Eye (tissue), 1 donor: Measurements from ENCODE around the gene BOLA3.
"Not testable (repeated sequence)": the region's sequence is repeated elsewhere in the genome, so short reads cannot be mapped to it uniquely, and the experiment has no call there.

ENCODE experiments used
- DNase-seq: peaks from one replicate; pipeline ENCODE4 v3.0.0-alpha.2; 2015

BOLA3 gene

DNA sequence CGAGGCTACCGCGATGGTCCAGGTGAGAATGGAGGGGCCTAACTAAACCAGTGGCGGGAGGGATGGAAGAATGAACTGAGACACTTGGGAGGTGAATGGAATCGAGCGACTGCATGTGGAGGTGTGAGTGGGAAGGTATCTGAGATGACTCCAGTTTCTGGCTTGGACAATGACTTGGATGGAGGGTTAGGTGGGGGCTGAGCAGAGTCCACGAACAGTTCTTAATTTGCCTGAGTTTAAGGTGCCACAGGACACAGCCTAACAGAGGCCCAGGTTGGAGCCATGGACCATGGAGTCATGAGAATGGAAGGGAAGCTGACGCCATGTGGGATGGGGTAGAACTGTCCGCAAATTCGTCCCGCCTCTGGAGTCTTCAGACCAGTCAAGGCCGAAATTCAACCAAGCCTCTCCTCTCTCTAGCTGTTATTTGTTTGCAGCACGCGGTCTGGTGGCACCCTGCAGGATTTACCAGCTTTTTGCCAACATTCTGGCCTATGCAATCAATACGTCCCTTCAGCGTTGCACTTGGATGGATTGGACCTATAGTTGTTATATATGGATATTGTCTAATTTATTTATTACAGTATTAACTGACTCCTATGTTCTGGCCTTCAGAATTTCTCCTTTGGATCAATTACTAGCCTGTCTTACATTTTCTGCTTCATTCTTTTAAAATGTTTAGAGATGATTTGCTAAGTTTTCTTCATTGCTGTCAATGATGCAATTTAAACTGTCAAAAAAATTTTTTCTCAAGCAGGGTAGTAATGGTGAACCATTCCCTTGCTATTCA lies 940 bp upstream of the BOLA3 start:
- DNase-seq, result no peak

DNA sequence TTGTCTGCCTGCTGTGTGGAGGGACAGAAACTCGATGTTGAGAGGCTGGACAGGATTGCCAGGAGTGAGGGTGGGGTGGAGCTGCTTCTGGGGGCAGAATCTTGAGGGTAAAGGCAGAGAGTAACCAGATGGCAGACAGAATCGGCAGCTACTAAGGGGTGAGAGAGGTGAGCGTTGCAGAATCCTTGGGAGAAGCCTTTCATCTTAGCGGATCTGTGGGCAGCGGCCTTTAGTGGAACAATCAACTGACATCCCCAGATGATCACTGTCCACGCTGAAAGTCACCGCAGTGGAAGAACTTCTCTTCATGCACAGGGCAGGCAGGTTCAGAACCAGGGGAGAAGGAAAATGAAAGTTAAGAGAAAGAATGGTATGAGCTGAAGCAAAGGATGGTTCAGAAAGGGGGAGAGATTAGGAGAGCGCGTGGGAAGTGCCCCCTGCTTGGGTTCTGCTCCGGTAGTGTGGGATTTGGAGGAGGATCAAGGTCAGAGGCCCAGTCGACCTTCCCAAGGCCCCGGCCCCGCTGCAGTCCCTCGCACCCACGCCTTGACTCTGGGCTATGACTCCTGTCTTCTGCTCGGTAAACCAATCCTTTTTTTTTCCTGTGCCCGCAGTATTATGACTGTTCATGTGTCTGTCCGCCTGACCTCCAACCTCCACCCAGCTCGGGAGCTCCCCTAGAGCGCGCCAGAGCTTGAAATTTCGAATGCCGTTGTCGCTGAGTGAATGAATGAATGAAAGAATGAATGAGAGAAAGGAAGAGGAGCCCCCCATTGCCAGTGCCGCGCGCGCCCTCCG lies 584 bp downstream of the BOLA3 start:
- peak; percentile 20 for DNase-seq

DNA sequence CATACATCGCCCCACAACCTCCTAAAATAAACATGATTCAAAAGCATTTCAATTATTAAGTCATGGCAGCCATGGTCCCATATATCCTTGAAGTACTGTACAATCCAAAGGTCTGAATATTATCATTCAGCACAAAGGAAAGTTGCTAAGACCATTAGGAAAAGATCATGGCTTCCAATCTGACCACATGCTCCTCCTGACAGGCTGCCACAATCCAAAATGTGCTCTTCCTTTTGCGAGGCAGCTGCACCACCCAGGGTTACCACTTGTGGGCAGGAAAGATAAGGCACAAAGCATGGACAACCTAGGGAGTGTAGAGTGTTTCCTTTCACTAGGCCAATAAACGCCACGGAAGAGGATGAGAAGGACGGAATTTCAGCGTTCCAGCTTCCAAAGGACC lies 5.4 kb downstream of the BOLA3 start:
- DNase-seq, result no peak

DNA sequence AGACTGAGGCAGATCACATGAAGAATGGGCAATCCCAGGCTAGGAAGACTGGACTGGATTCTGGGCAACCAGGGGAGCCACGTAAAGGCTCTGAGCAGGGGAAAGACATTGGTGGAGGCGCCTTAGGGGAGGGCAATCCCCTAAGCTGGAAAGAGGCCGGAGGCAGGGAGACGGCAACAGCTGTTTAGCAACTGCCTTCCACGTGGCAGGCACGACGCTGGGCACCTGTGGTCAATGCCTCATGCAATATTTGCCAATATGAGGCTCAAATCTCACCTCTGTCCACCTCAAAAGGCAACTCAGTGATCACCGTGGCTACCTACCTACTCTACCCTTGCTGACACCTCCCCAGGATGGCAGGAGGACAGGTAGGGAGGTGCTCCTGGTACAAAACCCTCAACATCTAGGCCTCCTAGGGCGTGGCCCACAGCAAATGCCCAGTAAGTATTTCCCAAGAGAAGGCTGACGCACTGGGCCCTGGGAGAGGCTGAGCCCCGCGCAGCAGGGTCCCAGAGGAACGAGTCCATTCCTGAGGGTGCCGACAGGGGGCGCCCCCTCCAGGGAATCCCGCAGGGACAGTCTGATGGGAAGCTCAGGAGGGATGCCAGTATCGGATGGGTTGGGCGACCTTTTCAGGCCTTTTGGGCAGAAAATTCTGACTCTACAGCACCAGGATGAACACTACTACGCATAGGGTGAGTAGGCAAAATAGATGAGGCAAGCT lies 8.9 kb downstream of the BOLA3 start:
- DNase-seq, result no peak

DNA sequence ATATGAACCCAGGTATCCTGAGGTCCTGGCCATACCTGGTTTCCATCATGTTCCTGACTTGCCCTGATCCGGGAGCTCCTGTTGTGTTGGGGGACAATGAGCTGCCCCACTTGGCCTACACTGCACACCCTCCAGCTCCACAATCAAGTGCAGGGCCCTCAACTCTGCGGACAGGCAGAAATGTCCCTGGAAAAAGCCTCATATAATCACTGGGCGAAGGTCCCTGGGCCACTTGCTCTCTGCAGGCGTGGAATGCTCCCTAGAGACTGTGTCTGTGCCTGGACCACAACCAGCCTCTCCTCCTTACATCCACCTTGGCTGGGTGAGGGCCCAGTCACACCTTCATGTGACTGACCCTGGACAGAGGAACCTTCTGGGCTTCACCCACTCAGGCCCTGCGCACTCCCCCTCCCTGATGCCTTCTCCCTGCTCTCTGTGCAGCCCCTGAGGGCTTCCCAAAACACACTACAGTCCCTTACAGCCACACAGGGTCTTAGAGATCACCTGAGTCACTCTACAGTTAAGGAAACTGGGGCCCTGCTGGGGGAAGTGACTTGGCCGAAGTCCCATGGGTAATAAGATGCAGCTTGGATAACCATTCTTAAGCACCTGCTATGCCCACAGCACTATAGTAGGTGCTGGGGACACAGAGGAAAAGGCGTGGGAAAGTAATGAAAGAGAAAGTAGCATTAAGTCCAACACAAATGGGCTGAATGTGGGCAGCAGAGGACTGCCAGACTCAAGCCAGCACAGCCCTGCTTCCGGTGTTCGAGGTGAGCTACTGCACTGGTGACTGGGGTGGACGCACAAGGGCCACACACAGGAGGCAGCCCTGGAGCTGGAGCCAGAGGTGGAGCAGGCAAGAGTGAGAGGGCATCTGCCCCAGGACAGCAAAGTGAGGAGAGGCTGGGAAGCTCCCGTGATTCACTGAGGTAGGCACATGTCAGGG lies 9.8 kb downstream of the BOLA3 start:
- no peak for DNase-seq

DNA sequence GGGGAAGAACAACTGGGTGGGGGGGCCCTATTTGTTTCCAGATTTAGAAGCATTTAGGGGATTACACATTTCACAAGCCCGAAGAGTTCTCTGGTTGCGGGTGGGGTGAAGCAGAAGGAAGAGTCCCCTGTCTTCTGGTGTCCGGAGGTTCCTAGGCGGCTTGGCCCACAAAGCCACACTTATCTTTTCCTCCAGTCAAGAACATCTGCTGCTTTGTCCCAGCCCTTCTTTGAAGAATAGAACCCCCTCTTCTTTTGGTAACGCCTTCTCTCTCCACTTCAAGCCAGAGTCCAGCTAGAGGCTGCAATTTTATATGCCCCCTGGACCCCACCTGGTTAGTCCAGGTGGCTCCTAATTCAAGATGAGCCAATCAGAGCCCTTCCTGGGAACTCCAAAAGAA lies 15.8 kb downstream of the BOLA3 start:
- no peak for DNase-seq

DNA sequence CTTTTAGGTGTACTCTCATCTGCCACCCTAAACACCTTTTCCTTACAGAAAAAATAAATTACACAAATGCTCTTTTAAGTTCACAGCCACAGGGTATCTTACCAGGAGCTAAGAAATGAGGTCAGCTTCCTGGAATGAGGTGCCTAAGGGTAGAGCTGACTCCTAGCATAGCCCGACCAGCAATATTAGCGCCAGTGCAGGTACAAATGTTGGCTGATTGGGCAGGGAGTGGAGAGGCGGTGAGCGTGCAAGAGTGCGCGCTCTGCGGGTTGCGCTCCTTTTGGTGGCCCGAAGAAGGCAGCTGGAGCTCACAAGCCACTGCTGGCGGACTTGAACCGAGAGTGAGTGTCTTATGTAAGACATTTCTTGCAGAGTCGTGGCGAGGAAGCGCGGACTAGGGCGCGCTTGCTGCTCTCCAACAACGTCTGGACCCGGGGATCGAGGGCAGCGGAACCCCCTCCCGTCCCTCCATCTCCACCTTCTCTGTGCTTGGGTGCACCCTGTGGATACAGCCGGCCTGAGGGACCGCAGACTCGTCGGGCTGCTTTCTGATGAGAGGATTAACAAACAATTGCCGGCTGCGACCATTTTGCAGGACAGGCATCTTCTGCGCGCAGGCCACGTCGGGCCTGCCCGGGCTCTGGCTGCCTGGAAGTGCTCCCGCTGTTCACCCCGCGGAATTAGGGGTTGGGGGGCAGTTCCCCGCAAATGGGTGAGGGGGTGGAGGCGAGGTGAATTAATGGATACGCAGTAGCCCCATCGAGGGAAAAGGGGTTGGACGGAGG lies 17.3 kb downstream of the BOLA3 start:
- DNase-seq, result peak; percentile 26

DNA sequence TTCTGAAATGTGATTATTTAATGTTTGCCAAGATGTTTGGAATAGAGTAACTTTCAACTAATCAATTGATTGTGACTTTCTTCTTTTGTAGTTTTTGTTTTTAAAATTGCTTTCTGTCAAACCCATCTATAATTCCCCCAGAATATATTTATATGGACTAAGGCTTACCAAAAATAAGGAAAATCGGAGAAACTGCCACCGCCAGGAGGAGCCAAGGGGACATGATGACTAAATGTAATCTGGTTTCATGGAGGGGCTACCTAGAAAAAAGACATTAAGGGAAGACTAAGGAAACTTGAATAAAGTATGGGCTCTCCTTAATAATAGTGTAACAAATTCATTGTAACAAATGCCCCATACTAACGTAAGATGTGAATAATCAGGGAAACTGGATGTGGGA lies 19.5 kb downstream of the BOLA3 start:
- DNase-seq, result no peak

DNA sequence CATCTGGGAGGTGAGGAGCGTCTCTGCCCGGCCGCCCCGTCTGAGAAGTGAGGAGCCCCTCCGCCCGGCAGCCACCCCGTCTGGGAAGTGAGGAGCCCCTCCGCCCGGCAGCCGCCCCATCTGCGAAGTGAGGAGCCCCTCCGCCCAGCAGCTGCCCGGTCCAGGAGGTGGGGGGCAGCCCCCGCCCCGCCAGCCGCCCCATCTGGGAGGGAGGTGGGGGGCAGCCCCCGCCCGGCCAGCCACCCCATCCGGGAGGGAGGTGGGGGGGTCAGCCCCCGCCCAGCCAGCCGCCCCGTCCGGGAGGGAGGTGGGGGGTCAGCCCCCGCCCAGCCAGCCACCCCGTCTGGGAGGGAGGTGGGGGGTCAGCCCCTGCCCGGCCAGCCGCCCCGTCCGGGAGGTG lies 23.8 kb downstream of the BOLA3 start:
- not testable (repeated sequence) for DNase-seq

DNA sequence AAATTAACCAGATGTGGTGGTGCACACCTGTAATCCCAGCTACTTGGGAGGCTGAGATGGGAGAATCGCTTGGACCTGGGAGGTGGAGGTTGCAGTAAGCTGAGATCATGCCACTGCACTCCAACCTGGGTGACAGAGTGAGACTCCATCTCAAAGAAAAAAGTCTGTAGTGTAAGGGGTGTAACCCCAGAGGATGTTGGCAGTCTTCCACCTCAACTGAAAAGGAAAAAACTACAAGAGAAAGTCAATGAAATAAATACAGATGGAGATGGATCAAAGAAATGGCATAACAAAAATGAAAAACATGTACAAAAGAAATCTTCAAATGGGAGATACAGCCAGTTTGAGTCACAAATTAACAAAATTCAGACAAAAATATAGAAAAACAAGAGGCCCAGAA lies 25.9 kb downstream of the BOLA3 start:
- not testable (repeated sequence) for DNase-seq

DNA sequence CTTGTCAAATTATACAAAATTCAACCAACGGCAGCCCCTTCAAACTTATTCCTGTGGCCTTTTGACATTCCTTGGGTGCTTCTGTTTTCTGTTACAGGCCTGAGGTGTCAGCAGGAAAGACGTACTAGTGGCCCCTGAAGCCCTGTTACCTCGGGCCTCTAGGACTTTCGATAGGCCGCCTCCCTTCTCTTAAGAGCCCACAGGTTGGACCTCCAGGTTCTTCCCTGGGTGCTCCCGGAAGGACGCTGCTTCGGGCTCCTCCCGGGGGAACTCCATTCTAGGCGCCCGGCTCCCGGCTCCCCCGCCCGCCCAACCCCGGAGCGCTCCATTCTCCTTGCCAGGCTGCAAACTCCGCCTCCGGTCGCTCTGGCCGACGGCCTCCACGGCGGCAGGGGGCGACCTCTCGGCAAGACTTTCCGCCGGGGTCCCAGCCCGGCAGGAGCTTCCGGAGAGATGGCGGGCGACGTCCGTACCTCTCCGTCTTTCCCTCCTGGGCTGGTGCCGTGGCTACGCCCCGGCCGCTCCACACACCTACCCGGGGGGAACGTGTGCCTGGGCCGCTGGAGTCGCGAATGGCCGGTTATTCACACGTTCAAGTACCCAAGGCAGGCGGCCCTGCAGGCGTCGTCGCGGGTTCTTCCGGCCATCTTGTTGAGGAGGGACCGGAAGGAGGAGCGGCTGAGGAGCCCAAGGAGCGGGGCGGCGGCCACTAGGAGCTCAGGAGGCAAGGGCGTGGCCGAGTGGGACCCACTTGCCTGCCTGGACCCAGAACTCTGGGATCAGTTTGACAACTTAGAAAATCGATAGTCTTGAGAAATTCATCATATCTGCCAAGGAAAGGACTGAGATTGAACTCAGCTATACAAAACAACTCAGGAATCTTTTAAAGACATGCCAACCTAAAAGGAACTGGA lies 27.5 kb downstream of the BOLA3 start:
- DNase-seq, result peak; percentile 90

DNA sequence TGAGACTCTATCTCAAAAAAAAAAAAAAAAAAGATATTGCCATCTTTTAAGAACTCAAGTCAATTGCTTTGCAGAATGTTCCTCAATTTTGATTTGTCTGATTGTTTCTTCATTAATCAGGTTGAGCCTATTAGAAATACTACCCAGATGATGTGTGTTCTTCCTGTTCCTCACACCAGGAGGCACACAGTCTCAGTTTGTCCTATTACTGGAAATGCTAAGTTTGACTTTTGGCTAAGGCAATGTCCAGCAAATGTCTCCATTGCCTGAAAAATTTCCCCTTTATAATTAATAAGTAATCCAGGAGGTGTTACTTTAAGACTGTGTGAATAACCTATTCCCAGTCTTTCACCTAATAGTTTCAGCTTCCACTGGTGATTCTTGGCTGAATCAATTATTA lies 28.4 kb downstream of the BOLA3 start:
- DNase-seq, result no peak

DNA sequence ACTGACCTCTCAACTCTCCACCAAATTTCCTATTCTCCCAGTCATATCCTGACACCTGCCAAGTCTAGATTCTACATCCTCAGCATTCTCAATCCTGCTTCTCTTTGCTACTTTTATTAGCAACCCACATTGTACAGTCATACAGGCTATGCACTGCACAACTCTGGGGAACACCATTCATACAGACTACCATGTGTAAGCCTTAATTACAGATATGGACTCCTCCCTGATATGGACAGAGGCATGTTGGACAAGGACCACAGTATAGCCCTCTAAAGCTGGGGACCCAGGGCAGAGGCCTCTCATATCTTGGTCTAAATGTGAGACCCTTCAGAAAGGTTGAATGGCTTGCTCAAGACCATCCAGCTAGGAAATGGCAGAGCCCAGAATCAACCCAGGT lies 36.3 kb downstream of the BOLA3 start:
- no peak for DNase-seq

DNA sequence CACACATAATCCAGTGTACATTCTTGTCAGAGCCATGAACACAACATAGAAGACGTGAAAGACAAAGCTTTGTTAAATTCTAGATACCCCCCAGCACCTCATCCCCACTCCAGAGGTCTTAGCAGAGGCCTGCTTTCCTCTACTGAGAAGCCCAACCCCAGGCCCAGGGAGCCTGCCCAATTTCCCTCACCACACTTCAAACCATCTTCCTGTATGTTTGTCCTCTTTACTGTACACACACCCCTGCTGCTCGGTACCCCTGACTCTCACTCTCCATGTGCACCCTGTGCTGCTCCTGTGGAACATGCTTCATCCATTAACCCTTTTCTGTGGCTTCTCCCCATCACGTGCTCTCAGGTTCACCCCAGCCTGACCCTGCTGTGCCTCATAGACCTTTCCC lies 37.2 kb downstream of the BOLA3 start:
- no peak for DNase-seq

DNA sequence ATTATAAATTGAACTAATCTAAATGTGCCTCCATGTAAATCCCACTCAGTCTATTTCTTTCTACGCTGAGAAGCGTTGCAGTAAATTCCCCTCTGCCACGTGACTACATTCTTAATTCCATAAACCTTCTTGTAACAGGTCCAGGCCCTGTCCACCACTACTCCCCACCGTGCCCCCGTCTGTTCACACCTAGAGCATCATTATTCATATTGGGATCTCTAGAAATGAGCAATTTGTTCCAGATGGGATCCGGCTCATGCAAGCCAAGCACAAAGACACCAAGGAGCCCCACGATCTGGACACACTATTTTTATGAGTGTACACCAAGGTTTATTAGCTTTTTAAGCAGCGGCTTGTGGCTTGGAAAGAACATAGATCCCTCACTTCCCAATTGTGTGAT lies 38.2 kb downstream of the BOLA3 start:
- DNase-seq, result no peak

DNA sequence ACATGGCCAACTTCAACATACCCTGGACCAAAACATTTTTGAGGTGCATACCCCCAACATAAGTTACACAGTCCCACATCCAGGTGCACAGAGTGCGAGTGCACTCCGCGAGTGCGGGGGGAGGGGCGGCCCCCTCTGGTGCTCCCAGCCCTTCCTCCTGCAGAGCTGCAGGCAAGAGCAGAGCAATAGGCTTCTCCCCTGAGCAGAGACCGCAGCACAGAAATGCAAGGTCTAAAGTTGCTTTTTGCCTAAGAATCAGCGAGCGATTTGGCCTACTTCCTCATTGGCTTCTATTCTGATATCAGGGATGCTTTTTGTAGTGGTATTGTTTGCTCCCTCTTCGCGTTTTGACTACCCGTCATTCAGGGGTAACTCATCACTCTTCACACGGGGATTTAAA lies 40.6 kb downstream of the BOLA3 start:
- DNase-seq, result no peak

DNA sequence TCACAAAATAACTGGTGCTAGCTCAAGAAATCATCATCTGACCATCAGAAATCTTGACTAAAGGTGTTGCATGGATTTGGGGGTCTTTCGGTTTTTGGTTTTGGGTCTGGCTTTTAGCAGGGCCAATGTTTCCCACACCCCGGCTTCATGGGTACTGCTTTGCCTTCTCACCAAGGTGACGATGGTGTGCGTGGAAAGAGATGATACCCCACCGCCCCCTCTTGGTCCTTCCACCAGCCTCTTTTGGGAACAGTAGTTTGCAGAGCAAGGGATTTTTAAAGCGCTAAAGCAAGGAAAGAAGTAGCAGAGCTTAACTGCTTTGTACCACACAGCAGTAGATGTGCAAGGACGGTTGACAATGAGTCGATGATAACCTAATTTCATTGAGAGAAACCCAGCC lies 42.3 kb downstream of the BOLA3 start:
- DNase-seq, result no peak

DNA sequence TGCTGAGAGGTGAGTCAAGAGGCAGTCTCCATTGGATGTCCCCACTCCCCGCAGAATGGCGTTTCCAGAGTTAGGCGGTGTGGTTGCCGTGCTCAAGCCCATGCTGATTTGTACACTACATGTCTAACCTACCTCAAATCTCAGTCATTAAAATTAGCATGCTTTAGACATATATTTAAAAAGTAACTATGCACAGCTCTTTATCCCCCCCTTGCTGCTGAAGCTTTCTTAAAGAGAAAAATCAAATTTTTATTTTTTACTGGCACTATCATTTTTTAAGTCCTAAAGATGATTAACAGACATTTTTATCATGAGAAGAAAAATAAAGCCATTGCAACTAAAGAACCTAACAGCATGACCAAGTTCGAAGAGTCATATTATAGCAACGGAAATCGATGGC lies 42.9 kb downstream of the BOLA3 start:
- DNase-seq, result no peak

DNA sequence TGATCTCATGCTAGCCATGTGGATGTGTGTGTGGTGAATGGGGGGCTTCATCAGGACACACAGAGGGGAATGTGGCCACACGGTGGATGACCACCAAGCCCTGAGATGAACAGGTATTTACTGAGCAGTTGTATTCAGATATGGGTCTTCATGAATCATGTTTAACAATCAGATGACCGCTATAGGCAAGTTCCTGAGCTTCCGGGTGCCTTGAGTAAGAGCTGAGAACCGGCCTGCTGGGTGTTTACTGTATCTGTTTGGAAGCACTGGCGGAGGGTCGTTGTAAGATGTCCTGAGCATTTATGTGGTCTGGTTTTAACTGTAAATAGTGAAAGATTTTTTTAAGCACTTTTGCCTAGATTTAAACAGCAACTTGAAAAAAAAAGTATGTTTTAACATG lies 43.9 kb downstream of the BOLA3 start:
- no peak for DNase-seq

DNA sequence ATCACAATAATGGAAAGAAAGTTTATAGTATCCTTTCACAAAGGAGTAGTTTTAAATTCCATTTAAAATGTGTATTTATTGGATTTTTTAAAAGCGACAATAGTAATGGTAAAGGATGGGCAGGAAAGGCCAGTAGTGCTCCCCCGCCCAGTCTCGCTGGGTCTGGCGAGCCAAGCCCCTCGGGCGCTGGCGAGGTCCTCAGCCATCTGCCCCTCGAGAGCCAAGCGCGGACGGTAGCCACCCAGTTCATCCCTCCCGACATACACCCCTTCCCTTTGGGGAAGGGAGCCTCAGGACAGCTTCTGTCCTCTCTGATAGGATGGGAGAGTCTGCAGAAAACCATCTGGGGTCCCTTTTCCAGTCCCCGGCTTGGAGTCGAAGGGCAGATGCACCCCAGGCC lies 45.2 kb downstream of the BOLA3 start:
- no peak for DNase-seq
